Neuronal stem cell (in vitro differentiated cells): ENCODE measurements around the gene TMUB2.

ENCODE experiments used
- DNase-seq: peaks from one replicate; pipeline ENCODE4 v3.0.0-alpha.2; 2013; ENCODE audit warnings: low spot score
- H2AFZ ChIP-seq: one replicate; pipeline ENCODE4 v1.6.1; 2013; ENCODE audit warnings: mild to moderate bottlenecking, low read length, inconsistent platforms
- H2AK5ac ChIP-seq: 2 replicates; pipeline ENCODE4 v1.6.1; 2013; ENCODE audit warnings: low read depth, mild to moderate bottlenecking, inconsistent platforms, low read length, moderate library complexity, mixed read lengths
- H2BK120ac ChIP-seq: 2 replicates; pipeline ENCODE4 v1.6.1; 2013; ENCODE audit warnings: low read depth, mild to moderate bottlenecking, inconsistent platforms, low read length, moderate library complexity, mixed read lengths
- H2BK12ac ChIP-seq: one replicate; pipeline ENCODE4 v1.6.1; 2013; ENCODE audit warnings: low read length, inconsistent platforms
- H2BK15ac ChIP-seq: 2 replicates; pipeline ENCODE4 v1.6.1; 2013; ENCODE audit warnings: mild to moderate bottlenecking, low read length, inconsistent platforms, mixed read lengths
- H2BK5ac ChIP-seq: one replicate; pipeline ENCODE4 v1.6.1; 2013; ENCODE audit warnings: inconsistent platforms, mild to moderate bottlenecking, low read length, moderate library complexity
- H3K14ac ChIP-seq: one replicate; pipeline ENCODE4 v1.6.1; 2013; ENCODE audit warnings: low read length, inconsistent platforms
- H3K18ac ChIP-seq: 2 replicates; pipeline ENCODE4 v1.6.1; 2013; ENCODE audit warnings: low read length, inconsistent platforms
- H3K23ac ChIP-seq: 2 replicates; pipeline ENCODE4 v1.6.1; 2013; ENCODE audit warnings: low read depth, mild to moderate bottlenecking, mixed read lengths, low read length, inconsistent platforms; ENCODE audit not compliant: poor library complexity
- H3K27ac ChIP-seq: replicated peaks from 3 replicates; pipeline ENCODE4 v1.5.1; 2013; ENCODE audit warnings: low read length, inconsistent platforms
- H3K27me3 ChIP-seq, 3 experiments: 2 replicates each; pipeline ENCODE4 v1.6.1; 2013; ENCODE audit warnings: low read length in 3 of 3, mild to moderate bottlenecking in 2 of 3, inconsistent platforms in 1 of 3, low read depth in 1 of 3, mixed read lengths in 1 of 3, moderate library complexity in 1 of 3; ENCODE audit not compliant: control insufficient read depth in 3 of 3, insufficient read depth in 3 of 3
- H3K36me3 ChIP-seq, 2 donors: replicated peaks in 1 of 2; 2 replicates each; pipeline ENCODE4 v1.6.1; 2013; ENCODE audit warnings: low read length in 2 of 2; ENCODE audit not compliant: control insufficient read depth in 2 of 2, insufficient read depth in 2 of 2
- H3K4ac ChIP-seq: 2 replicates; pipeline ENCODE4 v1.6.1; 2013; ENCODE audit warnings: inconsistent platforms, mild to moderate bottlenecking, low read length, moderate library complexity
- H3K4me1 ChIP-seq, 2 donors: 1 replicate in 1 of 2; 2 replicates in 1 of 2; pipeline ENCODE4 v1.6.1; 2013; ENCODE audit warnings: low read length in 2 of 2, low read depth in 1 of 2; ENCODE audit not compliant: control insufficient read depth in 2 of 2, insufficient read depth in 1 of 2
- H3K4me2 ChIP-seq: one replicate; pipeline ENCODE4 v1.6.1; 2013; ENCODE audit warnings: mild to moderate bottlenecking, low read length, inconsistent platforms; ENCODE audit not compliant: insufficient read depth, poor library complexity, severe bottlenecking
- H3K4me3 ChIP-seq, 2 donors: 2 replicates each; pipeline ENCODE4 v1.5.1; 2013; ENCODE audit warnings: low read length in 2 of 2, mild to moderate bottlenecking in 2 of 2, inconsistent platforms in 1 of 2, moderate library complexity in 1 of 2
- H3K79me1 ChIP-seq: one replicate; pipeline ENCODE4 v1.6.1; 2013; ENCODE audit warnings: low read depth, mild to moderate bottlenecking, inconsistent platforms, low read length, moderate library complexity
- H3K9ac ChIP-seq: one replicate; pipeline ENCODE4 v1.6.1; 2013; ENCODE audit warnings: mild to moderate bottlenecking, low read depth, low read length, inconsistent platforms; ENCODE audit not compliant: poor library complexity
- H3K9me3 ChIP-seq, 2 donors: replicated peaks in 1 of 2; 2 replicates each; pipeline versions ENCODE3 to v1.6.1; 2013; ENCODE audit warnings: low read length in 2 of 2, mild to moderate bottlenecking in 2 of 2, inconsistent platforms in 1 of 2, low read depth in 1 of 2, mixed read lengths in 1 of 2, moderate library complexity in 1 of 2; ENCODE audit not compliant: control insufficient read depth in 2 of 2, insufficient read depth in 1 of 2
- H4K8ac ChIP-seq: one replicate; pipeline ENCODE4 v1.6.1; 2013; ENCODE audit warnings: low read depth, mild to moderate bottlenecking, inconsistent platforms, low read length, moderate library complexity
- H4K91ac ChIP-seq: one replicate; pipeline ENCODE4 v1.6.1; 2013; ENCODE audit warnings: low read length, low read depth, mild to moderate bottlenecking, inconsistent platforms; ENCODE audit not compliant: poor library complexity
- WGBS, 2 donors: extraction: QIAGEN DNeasy Blood & Tissue Kit; methylation state at CpG; one replicate each; pipeline ENCODE4 v1.1.7; 2013; ENCODE audit warnings: missing lambda C conversion rate in 2 of 2, mixed read lengths in 1 of 2; ENCODE audit not compliant: insufficient read length in 2 of 2, insufficient replicate concordance in 1 of 2; ENCODE audit errors: extremely low coverage in 2 of 2; 5-methylcytosine and 5-hydroxymethylcytosine counted together

Gene TMUB2

DNA sequence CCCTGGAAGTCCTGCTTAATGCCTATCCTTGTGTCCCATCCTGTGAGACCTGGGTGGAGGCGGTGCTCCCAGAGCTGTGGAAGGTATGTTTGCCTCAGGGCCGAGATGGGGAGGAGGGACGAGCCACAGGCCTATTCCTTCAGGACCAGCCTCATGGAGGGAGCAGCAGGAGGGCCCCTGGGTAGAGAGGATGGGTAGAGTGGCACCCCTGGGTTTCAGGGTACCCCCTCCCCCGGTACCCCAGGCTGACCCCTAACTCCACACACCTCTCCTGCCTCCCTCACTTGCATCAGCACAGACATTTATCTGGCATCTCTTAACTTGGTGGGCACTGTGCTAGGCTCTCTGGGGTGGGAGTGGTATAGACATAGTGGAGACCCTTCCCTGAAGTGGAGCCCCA lies 9.1 kb upstream of the TMUB2 start:
- H2BK15ac ChIP-seq = no peak overlapping the region
- no peak overlapping the region for H2BK120ac ChIP-seq
- H3K4me2 ChIP-seq = no peak overlapping the region
- H2BK5ac ChIP-seq = no peak overlapping the region
- no peak overlapping the region for H4K8ac ChIP-seq
- H3K9ac ChIP-seq = no peak overlapping the region
- H2AK5ac ChIP-seq = no peak overlapping the region
- peaks cover 3 to 6% of the 10 kb centered on the region in 2 donors for H3K9me3 ChIP-seq
- H3K79me1 ChIP-seq = peaks cover 9% of the 10 kb centered on the region
- H2AFZ ChIP-seq = no peak overlapping the region
- H3K27ac ChIP-seq = no peak overlapping the region
- no peak overlapping the region for H3K4ac ChIP-seq
- no peaks in the 10 kb centered on the region for H3K4me1 ChIP-seq
- no peak overlapping the region for H4K91ac ChIP-seq
- no CpG with 5 or more reads among the region's 4 CpGs for WGBS, 2 donors
- H3K23ac ChIP-seq = no peak overlapping the region
- no peak overlapping the region for H2BK12ac ChIP-seq
- no peak overlapping the region for H3K14ac ChIP-seq
- peaks cover 33 to 56% of the 10 kb centered on the region in 2 donors for H3K36me3 ChIP-seq
- no peaks in the 10 kb centered on the region for H3K27me3 ChIP-seq
- no peak for DNase-seq
- no peak overlapping the region for H3K4me3 ChIP-seq
- no peak overlapping the region for H3K18ac ChIP-seq

DNA sequence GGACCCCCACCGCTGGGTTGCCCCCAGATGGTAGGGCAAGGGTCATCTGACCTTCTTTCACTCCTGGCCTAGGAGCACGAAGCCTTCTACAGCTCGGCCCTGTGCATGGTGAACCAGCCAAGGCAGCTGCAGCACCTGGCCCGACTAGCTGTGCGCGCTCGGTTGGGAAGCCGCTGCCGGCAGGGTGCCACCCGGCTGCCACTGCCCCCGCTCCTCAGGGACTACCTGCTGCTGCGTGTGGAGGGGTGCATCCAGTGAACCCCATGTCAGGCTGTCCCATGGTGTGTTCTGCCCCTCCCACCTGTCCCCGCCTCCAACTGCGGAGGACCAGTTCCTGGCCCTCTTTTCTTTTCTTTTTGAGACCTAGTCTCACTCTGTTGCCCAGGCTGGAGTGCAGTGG lies 8.6 kb upstream of the TMUB2 start:
- Histone ChIP-seq H4K8ac (no peak overlapping the region), H3K4me1 (no peaks in the 10 kb centered on the region), H2BK15ac (no peak overlapping the region), H3K4me3 (peak overlapping the region in 1 of 2 donors; percentile 21), H2BK120ac (no peak overlapping the region), H2AK5ac (no peak overlapping the region), H3K14ac (peak overlapping the region; percentile 38), H2AFZ (no peak overlapping the region), H3K4ac (no peak overlapping the region), H3K9ac (no peak overlapping the region), H2BK12ac (no peak overlapping the region), H3K9me3 (peaks cover 3 to 6% of the 10 kb centered on the region in 2 donors), H3K36me3 (peaks cover 35 to 61% of the 10 kb centered on the region in 2 donors), H3K23ac (no peak overlapping the region), H3K18ac (peak overlapping the region; percentile 4), H3K27me3 (no peaks in the 10 kb centered on the region), H3K4me2 (no peak overlapping the region), H2BK5ac (no peak overlapping the region), H3K27ac (no peak overlapping the region), H4K91ac (no peak overlapping the region), H3K79me1 (peaks cover 9% of the 10 kb centered on the region)
- no CpG with 5 or more reads among the region's 14 CpGs for whole genome bisulfite sequencing, 2 donors
- DNase-seq = no peak

DNA sequence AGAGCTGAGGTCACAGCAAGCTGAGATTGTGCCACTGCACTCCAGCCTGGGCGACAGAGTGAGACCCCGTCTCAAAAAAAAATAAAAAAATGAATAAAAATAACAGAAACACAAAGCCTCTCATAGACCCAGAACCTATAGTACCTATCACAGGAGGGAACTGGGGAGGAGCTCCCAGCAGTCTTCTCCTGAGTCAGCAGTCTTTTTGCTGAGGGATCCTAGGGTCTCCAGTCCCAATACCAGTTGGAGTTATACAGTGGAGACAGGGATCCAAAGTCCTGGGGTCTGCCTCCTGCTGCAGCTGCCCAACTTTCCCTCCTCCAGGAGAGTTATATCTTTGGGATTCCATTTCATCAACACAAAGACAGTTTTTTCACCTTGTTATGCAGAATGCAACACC lies 3.7 kb upstream of the TMUB2 start:
- Histone ChIP-seq H4K91ac (no peak overlapping the region), H3K36me3 (peaks cover 25 to 50% of the 10 kb centered on the region in 2 donors), H2BK120ac (no peak overlapping the region), H2BK5ac (no peak overlapping the region), H3K4me1 (peaks cover 0 to 7% of the 10 kb centered on the region in 2 donors), H2AK5ac (no peak overlapping the region), H3K23ac (no peak overlapping the region), H3K9ac (no peak overlapping the region), H2AFZ (no peak overlapping the region), H2BK15ac (no peak overlapping the region), H3K9me3 (peaks cover 3 to 6% of the 10 kb centered on the region in 2 donors), H3K4me2 (no peak overlapping the region), H3K14ac (no peak overlapping the region), H3K27ac (no peak overlapping the region), H3K18ac (no peak overlapping the region), H3K4ac (no peak overlapping the region), H4K8ac (no peak overlapping the region), H2BK12ac (no peak overlapping the region), H3K79me1 (peaks cover 12% of the 10 kb centered on the region), H3K27me3 (no peaks in the 10 kb centered on the region), H3K4me3 (no peak overlapping the region)
- no peak for DNase-seq
- WGBS, 2 donors = no CpG with 5 or more reads among the region's 2 CpGs

DNA sequence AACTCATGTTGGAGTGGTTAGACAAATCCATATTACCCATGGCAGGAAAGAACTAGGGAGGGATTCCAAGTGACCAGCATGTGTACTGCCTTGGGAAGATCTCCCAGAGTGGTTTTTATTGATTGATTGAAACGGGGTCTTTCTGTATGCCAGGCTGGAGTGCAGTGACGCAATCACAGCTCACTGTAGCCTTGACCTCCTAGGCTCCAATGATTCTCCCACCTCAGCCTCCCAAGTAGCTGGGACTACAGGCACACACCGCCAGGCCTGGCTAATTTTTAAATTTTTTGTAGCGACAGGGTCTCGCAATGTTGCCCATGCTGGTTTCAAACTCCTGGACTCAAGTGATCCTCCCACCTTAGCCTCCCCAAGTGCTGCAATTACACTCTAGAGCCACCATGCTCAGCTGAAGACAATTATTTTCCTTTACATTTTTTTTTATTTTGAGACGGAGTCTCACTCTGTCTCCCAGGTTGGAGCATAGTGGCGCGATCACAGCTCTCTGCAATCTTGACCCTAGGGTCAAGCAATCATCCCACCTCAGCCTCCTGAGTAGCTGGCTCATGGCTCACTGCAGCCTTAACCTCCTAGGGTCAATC lies 2.5 kb upstream of the TMUB2 start:
- no peak overlapping the region for H2BK120ac ChIP-seq
- H3K4me3 ChIP-seq = no peak overlapping the region
- peaks cover 19 to 44% of the 10 kb centered on the region in 2 donors for H3K36me3 ChIP-seq
- WGBS, 2 donors = no CpG with 5 or more reads among the region's 8 CpGs
- H3K4me1 ChIP-seq = peaks cover 0 to 7% of the 10 kb centered on the region in 2 donors
- no peak overlapping the region for H3K23ac ChIP-seq
- H3K9ac ChIP-seq = no peak overlapping the region
- no peak overlapping the region for H2AFZ ChIP-seq
- H2AK5ac ChIP-seq = no peak overlapping the region
- no peaks in the 10 kb centered on the region for H3K27me3 ChIP-seq
- no peak overlapping the region for H3K14ac ChIP-seq
- no peak for DNase-seq
- no peak overlapping the region for H3K27ac ChIP-seq
- H2BK15ac ChIP-seq = no peak overlapping the region
- H4K91ac ChIP-seq = no peak overlapping the region
- H3K4ac ChIP-seq = no peak overlapping the region
- no peak overlapping the region for H4K8ac ChIP-seq
- H2BK5ac ChIP-seq = no peak overlapping the region
- H3K18ac ChIP-seq = no peak overlapping the region
- H3K4me2 ChIP-seq = no peak overlapping the region
- no peak overlapping the region for H2BK12ac ChIP-seq
- H3K79me1 ChIP-seq = peaks cover 16% of the 10 kb centered on the region
- H3K9me3 ChIP-seq = peaks cover 3 to 6% of the 10 kb centered on the region in 2 donors
